DND-41 (cell line): Measurements from ENCODE around the gene C3orf70.

Source experiments
- ATAC-seq: fragments of 200-7000 bp; cut with Tn5 transposase; 3 replicates; pipeline ENCODE4 v1.9.1; 2021; ENCODE audit warnings: low read depth; ENCODE audit not compliant: insufficient read depth
- DNase-seq: peaks from one replicate; pipeline ENCODE4 v3.0.0-alpha.2; 2020
- H2AFZ ChIP-seq: 2 replicates; pipeline ENCODE4 v1.6.0; 2012; ENCODE audit warnings: low read depth, low read length
- H3K27ac ChIP-seq: 2 replicates; pipeline ENCODE4 v1.5.1; 2012; ENCODE audit warnings: low read length, inconsistent platforms
- H3K27me3 ChIP-seq: fragments of 200-600 bp; sonication (generic); 2 replicates; pipeline ENCODE4 v1.6.0; 2012; ENCODE audit warnings: low read length, mild to moderate bottlenecking, inconsistent platforms; ENCODE audit not compliant: insufficient read depth, poor library complexity
- H3K36me3 ChIP-seq: 2 replicates; pipeline ENCODE4 v1.5.1; 2012; ENCODE audit warnings: low read length, inconsistent platforms; ENCODE audit not compliant: insufficient read depth
- H3K4me1 ChIP-seq: 2 replicates; pipeline ENCODE4 v1.5.1; 2012; ENCODE audit warnings: mild to moderate bottlenecking, low read length; ENCODE audit not compliant: insufficient read depth
- H3K4me2 ChIP-seq: 2 replicates; pipeline ENCODE4 v1.6.0; 2012; ENCODE audit warnings: mild to moderate bottlenecking, moderate library complexity, low read length, inconsistent platforms; ENCODE audit not compliant: insufficient read depth
- H3K4me3 ChIP-seq, 2 experiments: fragments of 200-600 bp in 1 of 2; shearing (Covaris generic) in 1 of 2; 2 replicates each; pipeline ENCODE4 v1.5.1; 2012 to 2016; ENCODE audit warnings: inconsistent platforms in 2 of 2, low read length in 2 of 2, mild to moderate bottlenecking in 2 of 2, low read depth in 1 of 2, moderate library complexity in 1 of 2
- H3K79me2 ChIP-seq: 2 replicates; pipeline ENCODE4 v1.6.0; 2012; ENCODE audit warnings: low read length, inconsistent platforms; ENCODE audit not compliant: insufficient read depth
- H3K9ac ChIP-seq: 2 replicates; pipeline ENCODE4 v1.6.0; 2012; ENCODE audit warnings: low read depth, mild to moderate bottlenecking, inconsistent platforms, low read length, moderate library complexity
- H3K9me3 ChIP-seq: 2 replicates; pipeline ENCODE4 v1.5.1; 2012; ENCODE audit warnings: low read length, moderate library complexity, mild to moderate bottlenecking, inconsistent platforms; ENCODE audit not compliant: insufficient read depth, severe bottlenecking
- H4K20me1 ChIP-seq: 2 replicates; pipeline ENCODE4 v1.6.0; 2012; ENCODE audit warnings: low read length; ENCODE audit not compliant: insufficient read depth
- EZH2 ChIP-seq: IDR thresholded peaks from 3 replicates; pipeline ENCODE4 v1.6.1; 2012; ENCODE audit warnings: borderline replicate concordance, low read depth, mild to moderate bottlenecking, moderate library complexity, low read length, inconsistent platforms; ENCODE audit not compliant: severe bottlenecking
- TF ChIP-seq, protein P1 (sequence below): IDR thresholded peaks from 2 replicates; pipeline ENCODE4 v1.5.1; 2012; ENCODE audit warnings: borderline replicate concordance, low read length, moderate library complexity, mild to moderate bottlenecking; ENCODE audit not compliant: poor library complexity, severe bottlenecking; ENCODE audit errors: extremely low read depth

Gene C3orf70

DNA sequence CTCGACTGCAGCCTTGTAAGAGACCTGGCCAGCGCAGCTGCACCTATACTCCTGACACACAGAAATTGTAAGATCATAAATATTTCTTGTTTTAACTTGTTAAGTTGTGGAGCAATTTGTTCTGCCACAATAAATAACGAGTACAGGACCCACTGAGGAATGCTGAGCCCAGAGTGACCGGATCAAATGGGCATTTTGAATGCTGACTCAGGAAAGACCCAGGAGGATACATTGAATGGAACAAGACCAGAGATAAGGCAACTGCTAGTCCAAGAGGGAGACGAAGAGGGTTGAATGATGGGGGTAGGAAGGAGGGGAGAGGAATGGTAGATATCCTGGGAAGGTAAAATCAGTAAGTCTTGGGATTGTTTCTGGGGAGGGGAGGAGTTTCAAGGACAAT is 8.9 kb upstream of the C3orf70 start:
- no peaks in the 10 kb centered on the region for H3K9me3 ChIP-seq
- no peak for TF ChIP-seq EZH2
- TF ChIP-seq, protein P1, sequence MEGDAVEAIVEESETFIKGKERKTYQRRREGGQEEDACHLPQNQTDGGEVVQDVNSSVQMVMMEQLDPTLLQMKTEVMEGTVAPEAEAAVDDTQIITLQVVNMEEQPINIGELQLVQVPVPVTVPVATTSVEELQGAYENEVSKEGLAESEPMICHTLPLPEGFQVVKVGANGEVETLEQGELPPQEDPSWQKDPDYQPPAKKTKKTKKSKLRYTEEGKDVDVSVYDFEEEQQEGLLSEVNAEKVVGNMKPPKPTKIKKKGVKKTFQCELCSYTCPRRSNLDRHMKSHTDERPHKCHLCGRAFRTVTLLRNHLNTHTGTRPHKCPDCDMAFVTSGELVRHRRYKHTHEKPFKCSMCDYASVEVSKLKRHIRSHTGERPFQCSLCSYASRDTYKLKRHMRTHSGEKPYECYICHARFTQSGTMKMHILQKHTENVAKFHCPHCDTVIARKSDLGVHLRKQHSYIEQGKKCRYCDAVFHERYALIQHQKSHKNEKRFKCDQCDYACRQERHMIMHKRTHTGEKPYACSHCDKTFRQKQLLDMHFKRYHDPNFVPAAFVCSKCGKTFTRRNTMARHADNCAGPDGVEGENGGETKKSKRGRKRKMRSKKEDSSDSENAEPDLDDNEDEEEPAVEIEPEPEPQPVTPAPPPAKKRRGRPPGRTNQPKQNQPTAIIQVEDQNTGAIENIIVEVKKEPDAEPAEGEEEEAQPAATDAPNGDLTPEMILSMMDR, result no peak
- H3K27ac ChIP-seq, result no peak overlapping the region
- no peaks in the 10 kb centered on the region for H4K20me1 ChIP-seq
- H3K9ac ChIP-seq, result no peak overlapping the region
- no peaks in the 10 kb centered on the region for H3K4me1 ChIP-seq
- H3K4me3 ChIP-seq, result no peak overlapping the region
- peaks cover 24% of the 10 kb centered on the region for H3K27me3 ChIP-seq
- H2AFZ ChIP-seq, result no peak overlapping the region
- ATAC-seq, result no peak
- DNase-seq, result no peak
- no peaks in the 10 kb centered on the region for H3K36me3 ChIP-seq
- H3K79me2 ChIP-seq, result no peaks in the 10 kb centered on the region
- H3K4me2 ChIP-seq, result no peak overlapping the region

DNA sequence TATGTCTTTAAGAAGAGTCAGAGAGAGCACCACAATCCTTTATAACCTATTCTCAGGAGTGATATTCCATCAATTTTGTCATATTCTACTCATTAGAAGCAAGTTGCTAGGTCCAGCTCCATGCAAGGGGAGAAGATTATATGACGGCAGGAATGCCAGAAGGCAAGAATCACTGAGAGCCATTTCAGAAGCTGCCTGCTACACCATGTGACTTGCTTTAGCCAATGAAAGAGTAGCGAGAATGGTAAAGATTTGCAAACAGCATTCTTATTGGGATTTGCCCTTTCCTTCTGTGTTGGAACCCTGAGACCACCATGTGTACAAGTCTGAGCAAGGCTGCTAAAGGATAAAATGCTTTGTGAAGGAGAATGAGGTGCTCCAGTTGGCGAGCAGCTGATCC is 4.5 kb upstream of the C3orf70 start:
- ATAC-seq (no peak), DNase-seq (no peak)
- H3K4me3 ChIP-seq, result no peak overlapping the region
- no peaks in the 10 kb centered on the region for H3K4me1 ChIP-seq
- no peaks in the 10 kb centered on the region for H3K9me3 ChIP-seq
- H4K20me1 ChIP-seq, result no peaks in the 10 kb centered on the region
- no peak overlapping the region for H3K4me2 ChIP-seq
- H3K27ac ChIP-seq, result no peak overlapping the region
- no peaks in the 10 kb centered on the region for H3K79me2 ChIP-seq
- no peak overlapping the region for H3K9ac ChIP-seq
- H3K36me3 ChIP-seq, result no peaks in the 10 kb centered on the region
- no peak overlapping the region for H2AFZ ChIP-seq
- H3K27me3 ChIP-seq, result peaks cover 18% of the 10 kb centered on the region
- TF ChIP-seq, protein P1, result no peak
- TF ChIP-seq EZH2, result no peak

DNA sequence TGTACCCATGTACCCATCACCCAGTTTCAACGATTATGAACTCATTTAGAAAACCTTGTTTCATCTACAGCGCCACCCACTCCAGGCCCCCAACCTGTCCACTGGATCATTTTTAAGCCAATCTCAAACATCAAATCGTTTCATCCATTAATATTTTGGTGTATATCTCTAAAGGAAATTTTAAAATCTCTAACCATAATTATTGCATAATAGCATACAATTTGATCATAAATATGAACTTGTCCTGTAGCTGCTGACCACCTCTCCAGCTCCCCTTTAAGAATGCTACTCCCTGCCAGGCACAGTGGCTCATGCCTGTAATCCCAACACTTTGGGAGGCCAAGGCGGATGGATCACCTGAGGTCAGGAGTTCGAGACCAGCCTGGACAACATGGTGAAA is 2.8 kb upstream of the C3orf70 start:
- ATAC-seq (no peak), DNase-seq (no peak)
- Histone ChIP-seq H3K4me2 (no peak overlapping the region), H3K27me3 (peaks cover 18% of the 10 kb centered on the region), H3K4me1 (no peaks in the 10 kb centered on the region), H2AFZ (no peak overlapping the region), H4K20me1 (no peaks in the 10 kb centered on the region), H3K36me3 (no peaks in the 10 kb centered on the region), H3K9ac (no peak overlapping the region), H3K4me3 (no peak overlapping the region), H3K27ac (no peak overlapping the region), H3K79me2 (no peaks in the 10 kb centered on the region), H3K9me3 (no peaks in the 10 kb centered on the region)
- TF ChIP-seq EZH2, result no peak
- TF ChIP-seq, protein P1, result no peak

DNA sequence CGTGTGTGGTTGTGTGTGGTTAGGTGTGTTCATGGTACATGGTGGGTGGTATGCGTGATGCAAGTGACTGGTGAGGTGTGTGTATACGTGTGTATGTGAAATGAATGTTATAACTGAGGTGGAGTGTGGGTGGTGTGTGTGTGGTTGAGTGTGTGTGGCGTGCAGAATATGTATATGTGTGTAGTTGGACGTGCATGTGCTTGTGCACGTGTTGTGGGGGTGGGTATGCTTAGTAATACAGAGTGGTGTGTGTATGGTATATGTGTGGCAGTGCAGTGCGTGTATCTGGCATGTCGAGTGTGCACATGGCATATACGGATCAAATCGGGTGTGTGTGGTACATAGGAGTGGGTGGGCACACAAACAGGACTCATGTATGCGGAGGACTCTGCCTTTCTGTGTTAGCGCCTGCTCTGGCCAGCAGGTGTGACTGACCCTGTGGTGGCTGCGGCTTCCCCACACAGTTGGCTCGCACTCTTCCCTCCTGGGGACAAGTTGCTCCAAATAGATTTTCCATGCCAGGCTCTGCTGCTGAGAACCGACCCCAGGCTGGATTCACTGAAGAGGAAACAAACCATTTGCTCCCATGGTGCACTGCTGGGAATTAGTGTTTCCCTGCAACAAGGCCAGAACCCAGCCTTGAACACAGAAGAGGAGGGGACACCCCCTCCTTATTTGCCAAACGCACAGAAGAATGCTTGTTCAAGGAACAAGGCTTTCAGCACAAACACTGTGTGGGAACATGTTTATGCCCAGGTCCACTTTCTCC is 1.2 kb upstream of the C3orf70 start:
- H3K9ac ChIP-seq, result no peak overlapping the region
- ATAC-seq, result no peak
- peaks cover 13% of the 10 kb centered on the region for H3K27me3 ChIP-seq
- DNase-seq, result no peak
- H3K4me3 ChIP-seq, result no peak overlapping the region
- no peaks in the 10 kb centered on the region for H3K36me3 ChIP-seq
- no peak overlapping the region for H3K27ac ChIP-seq
- no peaks in the 10 kb centered on the region for H3K4me1 ChIP-seq
- no peaks in the 10 kb centered on the region for H4K20me1 ChIP-seq
- TF ChIP-seq, protein P1, result no peak
- TF ChIP-seq EZH2, result no peak
- H3K79me2 ChIP-seq, result no peaks in the 10 kb centered on the region
- no peak overlapping the region for H2AFZ ChIP-seq
- H3K4me2 ChIP-seq, result no peak overlapping the region
- no peaks in the 10 kb centered on the region for H3K9me3 ChIP-seq
